ENCODE measurements around the gene RNF149.
A peak's percentile ranks its signal among the peaks of the same experiment; 100 is the strongest.
"Not testable (repeated sequence)": the region's sequence is repeated elsewhere in the genome, so short reads cannot be mapped to it uniquely, and the experiment has no call there.

Gene RNF149

GRCh38 chr2:101331202-101331601 lies 22.7 kb upstream of the RNF149 start:
- DNase-seq (ENCODE audit: low read depth in 3 of 3), result no peak

GRCh38 chr2:101330253-101330933 lies 21.9 kb upstream of the RNF149 start:
- DNase-seq (ENCODE audit: low read depth in 3 of 3), result peak in 1 of 3 experiments; percentile 45

- DNase-seq (ENCODE audit: low read depth in 3 of 3), result no peak
Observed at GRCh38 chr2:101329026-101329425, 20.5 kb upstream of the RNF149 start.

- no peak for DNase-seq (ENCODE audit: low read depth in 3 of 3)
Observed at GRCh38 chr2:101328474-101329007, 20.0 kb upstream of the RNF149 start.

- no peak for DNase-seq (ENCODE audit: low read depth in 3 of 3)
Observed at GRCh38 chr2:101327863-101328394, 19.4 kb upstream of the RNF149 start.

GRCh38 chr2:101325425-101325824 lies 16.9 kb upstream of the RNF149 start:
- DNase-seq (ENCODE audit: low read depth in 3 of 3), result no peak

GRCh38 chr2:101316568-101316967 lies 8.1 kb upstream of the RNF149 start:
- DNase-seq (ENCODE audit: low read depth in 3 of 3), result not testable (repeated sequence)

- DNase-seq (ENCODE audit: low read depth in 3 of 3), result no peak
Observed at GRCh38 chr2:101311696-101312017, 3.2 kb upstream of the RNF149 start.

- no peak for DNase-seq (ENCODE audit: low read depth in 3 of 3)
Observed at GRCh38 chr2:101310834-101311695, 2.6 kb upstream of the RNF149 start.

GRCh38 chr2:101310090-101310833 lies 1.8 kb upstream of the RNF149 start:
- no peak for DNase-seq (ENCODE audit: low read depth in 3 of 3)

GRCh38 chr2:101307950-101308431 lies 510 bp downstream of the RNF149 start:
- peak in 1 of 3 experiments; percentile 22 for DNase-seq (ENCODE audit: low read depth in 3 of 3)

GRCh38 chr2:101307503-101307902 lies 998 bp downstream of the RNF149 start:
- DNase-seq (ENCODE audit: low read depth in 3 of 3), result no peak

- DNase-seq (ENCODE audit: low read depth in 3 of 3), result no peak
Observed at GRCh38 chr2:101306410-101306809, 2.1 kb downstream of the RNF149 start.

GRCh38 chr2:101305492-101306078 lies 2.9 kb downstream of the RNF149 start:
- no peak for DNase-seq (ENCODE audit: low read depth in 3 of 3)

- no peak for DNase-seq (ENCODE audit: low read depth in 3 of 3)
Observed at GRCh38 chr2:101305035-101305434, 3.5 kb downstream of the RNF149 start.

GRCh38 chr2:101303688-101304087 lies 4.8 kb downstream of the RNF149 start:
- no peak for DNase-seq (ENCODE audit: low read depth in 3 of 3)

- no peak for DNase-seq (ENCODE audit: low read depth in 3 of 3)
Observed at GRCh38 chr2:101302016-101302415, 6.5 kb downstream of the RNF149 start.

- no peak for DNase-seq (ENCODE audit: low read depth in 3 of 3)
Observed at GRCh38 chr2:101300836-101301235, 7.7 kb downstream of the RNF149 start.

GRCh38 chr2:101300164-101300563 lies 8.3 kb downstream of the RNF149 start:
- DNase-seq (ENCODE audit: low read depth in 3 of 3), result no peak

GRCh38 chr2:101299604-101300003 lies 8.9 kb downstream of the RNF149 start:
- DNase-seq (ENCODE audit: low read depth in 3 of 3), result no peak

GRCh38 chr2:101297383-101297782 lies 11.1 kb downstream of the RNF149 start:
- DNase-seq (ENCODE audit: low read depth in 3 of 3), result no peak

Measured in stimulated activated CD4-positive, alpha-beta T cell treated with anti-CD3 and anti-CD28 coated beads, TNF-alpha, amount 100 ng/mL, for 4 hours (primary cell).